Stomach (tissue), 9 donors: Measurements from ENCODE around the gene MRPS18A. TPM values are rescaled to one million over a fixed set of nuclear protein-coding genes. Genes with fewer than 3 reads are reported as not detected.

Experiments used
- DNase-seq, 2 donors: peaks; one replicate each; pipeline versions ENCODE4 v3.0.0 to v3.0.0-alpha.2; 2013 to 2019
- H3K27ac ChIP-seq, 5 donors: fragments of 200-600 bp in 4 of 5; sonication (generic) in 4 of 5; one replicate each; pipeline ENCODE4 v1.5.1; 2013 to 2019; ENCODE audit warnings: mild to moderate bottlenecking in 1 of 5, moderate library complexity in 1 of 5
- H3K27me3 ChIP-seq, 3 donors: fragments of 200-600 bp; sonication (generic); one replicate each; pipeline ENCODE4 v1.5.1; 2017 to 2019; ENCODE audit warnings: mixed run types in 1 of 3
- H3K36me3 ChIP-seq, 4 donors: fragments of 200-600 bp; sonication (generic); 1 replicate in 3 of 4; 2 replicates in 1 of 4; pipeline ENCODE4 v1.5.1; 2016 to 2019
- H3K4me1 ChIP-seq, 4 donors: fragments of 200-600 bp; sonication (generic); one replicate each; pipeline ENCODE4 v1.5.1; 2016 to 2019
- H3K4me3 ChIP-seq, 4 donors: fragments of 200-600 bp; sonication (generic) in 3 of 4; one replicate each; pipeline ENCODE4 v1.5.1; 2016 to 2019; ENCODE audit warnings: mild to moderate bottlenecking in 1 of 4
- H3K9me3 ChIP-seq, 4 donors: fragments of 200-600 bp; sonication (generic); one replicate each; pipeline ENCODE4 v1.5.1; 2016 to 2019
- CTCF ChIP-seq, 7 experiments: fragments of 450-650 bp in 4 of 7; fragments of 200-600 bp in 3 of 7; sonication (generic) in 3 of 7; IDR thresholded peaks; one replicate each; pipeline ENCODE4 v1.5.1; 2016 to 2019; ENCODE audit warnings: antibody characterized with exemption in 7 of 7, control low read depth in 2 of 7, mild to moderate bottlenecking in 1 of 7
- EP300 ChIP-seq: sonication (generic); formaldehyde crosslinking; IDR thresholded peaks from one replicate; pipeline ENCODE4 v1.6.1; 2017; ENCODE audit warnings: antibody characterized with exemption
- POLR2A ChIP-seq, 4 donors: fragments of 450-650 bp; IDR thresholded peaks; one replicate each; pipeline ENCODE4 v1.6.1; 2016; ENCODE audit warnings: antibody characterized with exemption in 4 of 4, control low read depth in 2 of 4, mild to moderate bottlenecking in 1 of 4, moderate library complexity in 1 of 4
- POLR2AphosphoS5 ChIP-seq, 3 donors: sonication (generic); formaldehyde crosslinking; IDR thresholded peaks; one replicate each; pipeline ENCODE4 v1.6.1; 2016; ENCODE audit warnings: antibody characterized with exemption in 3 of 3
- WGBS, 5 donors: extraction: QIAGEN DNeasy Blood & Tissue Kit in 3 of 5; methylation state at CpG; one replicate each; pipeline versions ENCODE4 v1.1.5 to v1.1.7; 2013 to 2018; 5-methylcytosine and 5-hydroxymethylcytosine counted together
- intact Hi-C: fragments of 100-400 bp; cut with DNase I; formaldehyde crosslinking; loops from one replicate; pipeline ENCODE4 v1.15.1; 2023; ENCODE audit warnings: low total_unique reads
- polyA plus RNA-seq, 3 donors: library from polyadenylated mRNA; stranded (reverse); fragments of 200-250 nt; gene quantifications; one replicate each; pipeline ENCODE4 v1.2.3, GENCODE V29; 2013
- total RNA-seq, 5 donors: library from RNA; depleted of rRNA; stranded (reverse); fragments of >200 nt; gene quantifications; one replicate each; pipeline versions ENCODE4 v1.1.0 to v1.2.3, GENCODE V29; 2014 to 2016
- donor health status: healthy with polysubstance abuse.
- donor health status: Bipolar disorder and iron deficiency.
- donor health status: healthy.

The MRPS18A gene
- total and polyA plus RNA-seq, 8 donors = 1.7 to 111 (median 36.9) TPM

GRCh38 chr6:43724914-43725642 is 37.5 kb upstream of the MRPS18A start:
- peaks cover 0 to 4% (median 3%) of the 10 kb centered on the region in 4 donors for H3K9me3 ChIP-seq
- no peaks in the 10 kb centered on the region for H3K27me3 ChIP-seq
- intact Hi-C loops = no loop called here
- H3K36me3 ChIP-seq = no peaks in the 10 kb centered on the region
- peaks cover 7 to 27% (median 16%) of the 10 kb centered on the region in 4 donors for H3K4me1 ChIP-seq
- 17 to 33% (median 28%) methylated on average over 14 to 17 of the region's 17 CpGs for WGBS, 5 donors
- TF ChIP-seq POLR2AphosphoS5 (IDR thresholded peaks at IDR 0.05) (peak in 2 of 3 donors; percentile 93 to 94), CTCF (IDR thresholded peaks at IDR 0.05) (no peak), POLR2A (IDR thresholded peaks at IDR 0.05) (peak in 1 of 4 donors; percentile 32), EP300 (no peak)
- H3K4me3 ChIP-seq = no peak overlapping the region
- peak overlapping the region in 4 of 5 donors; percentile 28 to 71 (median 50) for H3K27ac ChIP-seq
- peak; percentile 91 to 96 for DNase-seq

GRCh38 chr6:43724354-43724753 is 36.8 kb upstream of the MRPS18A start:
- Histone ChIP-seq H3K4me1 (peaks cover 7 to 27% (median 16%) of the 10 kb centered on the region in 4 donors), H3K4me3 (no peak overlapping the region), H3K27me3 (peaks cover 0 to 3% (median 0%) of the 10 kb centered on the region in 3 donors), H3K27ac (peak overlapping the region in 4 of 5 donors; percentile 3 to 71 (median 34)), H3K9me3 (no peaks in the 10 kb centered on the region), H3K36me3 (no peaks in the 10 kb centered on the region)
- intact Hi-C loops = no loop called here
- 55 to 76% (median 63%) methylated on average over 2 of the region's 2 CpGs for WGBS, 5 donors
- no peak for DNase-seq
- TF ChIP-seq EP300 = no peak

- TF ChIP-seq EP300 (no peak), CTCF (IDR thresholded peaks at IDR 0.05) (peak in 5 of 7 experiments; percentile 22 to 87 (median 68)), POLR2A (IDR thresholded peaks at IDR 0.05) (no peak), POLR2AphosphoS5 (IDR thresholded peaks at IDR 0.05) (peak in 1 of 3 donors; percentile 52)
- Histone ChIP-seq H3K4me1 (peaks cover 7 to 27% (median 16%) of the 10 kb centered on the region in 4 donors), H3K36me3 (no peaks in the 10 kb centered on the region), H3K27ac (peak overlapping the region in 4 of 5 donors; percentile 3 to 71 (median 24)), H3K4me3 (no peak overlapping the region), H3K9me3 (no peaks in the 10 kb centered on the region), H3K27me3 (peaks cover 0 to 7% (median 0%) of the 10 kb centered on the region in 3 donors)
- intact Hi-C loops = no loop called here
- DNase-seq = peak; percentile 89 to 93
- WGBS, 5 donors = 36 to 47% (median 43%) methylated on average over 7 to 9 of the region's 9 CpGs
Observed at GRCh38 chr6:43723737-43724295, 36.2 kb upstream of the MRPS18A start.

GRCh38 chr6:43722920-43723545 is 35.4 kb upstream of the MRPS18A start:
- peaks cover 7 to 27% (median 18%) of the 10 kb centered on the region in 4 donors for H3K4me1 ChIP-seq
- intact Hi-C loops = no loop called here
- H3K27ac ChIP-seq = no peak overlapping the region
- no peak overlapping the region for H3K4me3 ChIP-seq
- 81 to 86% (median 84%) methylated on average over 10 of the region's 10 CpGs for WGBS, 5 donors
- H3K36me3 ChIP-seq = no peaks in the 10 kb centered on the region
- H3K27me3 ChIP-seq = peaks cover 0 to 7% (median 0%) of the 10 kb centered on the region in 3 donors
- H3K9me3 ChIP-seq = no peaks in the 10 kb centered on the region
- TF ChIP-seq CTCF (IDR thresholded peaks at IDR 0.05) = no peak
- TF ChIP-seq EP300 = no peak
- TF ChIP-seq POLR2AphosphoS5 (IDR thresholded peaks at IDR 0.05) = no peak
- no peak for TF ChIP-seq POLR2A (IDR thresholded peaks at IDR 0.05)
- DNase-seq = no peak
